Measurements from ENCODE around the gene TRAF5.
A peak's percentile ranks its signal among the peaks of the same experiment; 100 is the strongest.

The TRAF5 gene

GRCh38 chr1:211330282-211330936 lies 3.8 kb downstream of the TRAF5 start:
- Histone ChIP-seq H2AFZ (ENCODE audit: low read depth, low read length) (no peak overlapping the region), H4K8ac (ENCODE audit: low read length) (no peak overlapping the region), H3K27ac (ENCODE audit: low read length, poor library complexity, severe bottlenecking) (no peak overlapping the region), H3K18ac (ENCODE audit: low read depth in 1 of 2, low read length in 2 of 2) (no peak overlapping the region), H3K9me3 (ENCODE audit: control insufficient read depth, low read length) (no peaks in the 10 kb centered on the region), H4K91ac (ENCODE audit: low read length) (no peak overlapping the region), H2BK120ac (ENCODE audit: low read depth, low read length) (no peak overlapping the region), H2BK15ac (ENCODE audit: low read depth, poor library complexity, severe bottlenecking) (no peak overlapping the region), H3K23ac (ENCODE audit: low read length in 2 of 2) (no peak overlapping the region), H3K36me3 (ENCODE audit: control insufficient read depth in 1 of 2, insufficient read depth in 2 of 2, low read depth in 1 of 2, low read length in 2 of 2) (peaks cover 0 to 3% of the 10 kb centered on the region in 2 experiments), H3K79me1 (replicated peaks; ENCODE audit: low read length, poor library complexity, severe bottlenecking) (peaks cover 26% of the 10 kb centered on the region), H3K4me3 (ENCODE audit: insufficient read depth in 1 of 2, low read depth in 1 of 2, low read length in 2 of 2) (no peak overlapping the region), H3K4me2 (ENCODE audit: low read length, poor library complexity, severe bottlenecking) (no peak overlapping the region), H3K14ac (ENCODE audit: low read length in 2 of 2) (no peak overlapping the region), H3K27me3 (ENCODE audit: control insufficient read depth in 1 of 2, insufficient read depth in 1 of 2, low read length in 2 of 2) (peaks cover 0 to 21% of the 10 kb centered on the region in 2 experiments), H3K4ac (ENCODE audit: low read depth in 1 of 2, low read length in 2 of 2) (no peak overlapping the region), H2BK12ac (ENCODE audit: low read length in 2 of 2) (no peak overlapping the region), H3K9ac (ENCODE audit: low read length) (no peak overlapping the region), H2BK5ac (ENCODE audit: low read depth, low read length, poor library complexity, severe bottlenecking) (no peak overlapping the region), H2AK5ac (ENCODE audit: low read length, severe bottlenecking) (no peak overlapping the region), H3K4me1 (ENCODE audit: control insufficient read depth, insufficient read depth, low read depth, low read length) (peaks cover 14% of the 10 kb centered on the region)
- DNase-seq, result no peak
- 95% methylated on average over 8 of the region's 8 CpGs for WGBS

GRCh38 chr1:211331011-211331709 lies 4.5 kb downstream of the TRAF5 start:
- Histone ChIP-seq H2AFZ (ENCODE audit: low read depth, low read length) (no peak overlapping the region), H3K9ac (ENCODE audit: low read length) (no peak overlapping the region), H3K79me1 (replicated peaks; ENCODE audit: low read length, poor library complexity, severe bottlenecking) (peaks cover 30% of the 10 kb centered on the region), H3K27me3 (ENCODE audit: control insufficient read depth in 1 of 2, insufficient read depth in 1 of 2, low read length in 2 of 2) (peaks cover 0 to 25% of the 10 kb centered on the region in 2 experiments), H3K14ac (ENCODE audit: low read length in 2 of 2) (no peak overlapping the region), H2AK5ac (ENCODE audit: low read length, severe bottlenecking) (no peak overlapping the region), H2BK120ac (ENCODE audit: low read depth, low read length) (no peak overlapping the region), H3K4me2 (ENCODE audit: low read length, poor library complexity, severe bottlenecking) (no peak overlapping the region), H2BK15ac (ENCODE audit: low read depth, poor library complexity, severe bottlenecking) (no peak overlapping the region), H4K91ac (ENCODE audit: low read length) (no peak overlapping the region), H3K36me3 (ENCODE audit: control insufficient read depth in 1 of 2, insufficient read depth in 2 of 2, low read depth in 1 of 2, low read length in 2 of 2) (peaks cover 0 to 3% of the 10 kb centered on the region in 2 experiments), H3K27ac (ENCODE audit: low read length, poor library complexity, severe bottlenecking) (no peak overlapping the region), H3K4me1 (ENCODE audit: control insufficient read depth, insufficient read depth, low read depth, low read length) (peaks cover 16% of the 10 kb centered on the region), H3K4ac (ENCODE audit: low read depth in 1 of 2, low read length in 2 of 2) (no peak overlapping the region), H3K4me3 (ENCODE audit: insufficient read depth in 1 of 2, low read depth in 1 of 2, low read length in 2 of 2) (no peak overlapping the region), H4K8ac (ENCODE audit: low read length) (no peak overlapping the region), H2BK5ac (ENCODE audit: low read depth, low read length, poor library complexity, severe bottlenecking) (no peak overlapping the region), H2BK12ac (ENCODE audit: low read length in 2 of 2) (no peak overlapping the region), H3K18ac (ENCODE audit: low read depth in 1 of 2, low read length in 2 of 2) (no peak overlapping the region), H3K9me3 (ENCODE audit: control insufficient read depth, low read length) (no peaks in the 10 kb centered on the region), H3K23ac (ENCODE audit: low read length in 2 of 2) (no peak overlapping the region)
- no peak for DNase-seq
- WGBS, result 91% methylated on average over 3 of the region's 3 CpGs

- H2AK5ac ChIP-seq (ENCODE audit: low read length, severe bottlenecking), result no peak overlapping the region
- H3K23ac ChIP-seq (ENCODE audit: low read length in 2 of 2), result no peak overlapping the region
- H2AFZ ChIP-seq (ENCODE audit: low read depth, low read length), result no peak overlapping the region
- H2BK12ac ChIP-seq (ENCODE audit: low read length in 2 of 2), result no peak overlapping the region
- H3K4me3 ChIP-seq (ENCODE audit: insufficient read depth in 1 of 2, low read depth in 1 of 2, low read length in 2 of 2), result no peak overlapping the region
- H2BK5ac ChIP-seq (ENCODE audit: low read depth, low read length, poor library complexity, severe bottlenecking), result no peak overlapping the region
- H3K27me3 ChIP-seq (ENCODE audit: control insufficient read depth in 1 of 2, insufficient read depth in 1 of 2, low read length in 2 of 2), result peaks cover 0 to 25% of the 10 kb centered on the region in 2 experiments
- H4K8ac ChIP-seq (ENCODE audit: low read length), result no peak overlapping the region
- no peak overlapping the region for H4K91ac ChIP-seq (ENCODE audit: low read length)
- H3K9ac ChIP-seq (ENCODE audit: low read length), result no peak overlapping the region
- 97% methylated on average over 3 of the region's 3 CpGs for WGBS
- peaks cover 33% of the 10 kb centered on the region for H3K79me1 ChIP-seq (replicated peaks; ENCODE audit: low read length, poor library complexity, severe bottlenecking)
- no peak overlapping the region for H3K4me2 ChIP-seq (ENCODE audit: low read length, poor library complexity, severe bottlenecking)
- H3K4ac ChIP-seq (ENCODE audit: low read depth in 1 of 2, low read length in 2 of 2), result no peak overlapping the region
- H3K36me3 ChIP-seq (ENCODE audit: control insufficient read depth in 1 of 2, insufficient read depth in 2 of 2, low read depth in 1 of 2, low read length in 2 of 2), result peaks cover 0 to 3% of the 10 kb centered on the region in 2 experiments
- no peak overlapping the region for H3K14ac ChIP-seq (ENCODE audit: low read length in 2 of 2)
- H3K18ac ChIP-seq (ENCODE audit: low read depth in 1 of 2, low read length in 2 of 2), result no peak overlapping the region
- H2BK15ac ChIP-seq (ENCODE audit: low read depth, poor library complexity, severe bottlenecking), result no peak overlapping the region
- no peaks in the 10 kb centered on the region for H3K9me3 ChIP-seq (ENCODE audit: control insufficient read depth, low read length)
- no peak overlapping the region for H2BK120ac ChIP-seq (ENCODE audit: low read depth, low read length)
- H3K27ac ChIP-seq (ENCODE audit: low read length, poor library complexity, severe bottlenecking), result no peak overlapping the region
- H3K4me1 ChIP-seq (ENCODE audit: control insufficient read depth, insufficient read depth, low read depth, low read length), result peaks cover 16% of the 10 kb centered on the region
- DNase-seq, result no peak
These were observed 5.5 kb downstream of the TRAF5 start for GRCh38 chr1:211332036-211332616.

- Histone ChIP-seq H3K27me3 (ENCODE audit: control insufficient read depth in 1 of 2, insufficient read depth in 1 of 2, low read length in 2 of 2) (peaks cover 0 to 25% of the 10 kb centered on the region in 2 experiments), H2BK12ac (ENCODE audit: low read length in 2 of 2) (no peak overlapping the region), H3K4me2 (ENCODE audit: low read length, poor library complexity, severe bottlenecking) (no peak overlapping the region), H3K14ac (ENCODE audit: low read length in 2 of 2) (no peak overlapping the region), H3K36me3 (ENCODE audit: control insufficient read depth in 1 of 2, insufficient read depth in 2 of 2, low read depth in 1 of 2, low read length in 2 of 2) (peaks cover 0 to 3% of the 10 kb centered on the region in 2 experiments), H4K8ac (ENCODE audit: low read length) (no peak overlapping the region), H2AFZ (ENCODE audit: low read depth, low read length) (no peak overlapping the region), H3K23ac (ENCODE audit: low read length in 2 of 2) (no peak overlapping the region), H4K91ac (ENCODE audit: low read length) (no peak overlapping the region), H2BK5ac (ENCODE audit: low read depth, low read length, poor library complexity, severe bottlenecking) (no peak overlapping the region), H3K9ac (ENCODE audit: low read length) (no peak overlapping the region), H3K18ac (ENCODE audit: low read depth in 1 of 2, low read length in 2 of 2) (no peak overlapping the region), H2AK5ac (ENCODE audit: low read length, severe bottlenecking) (no peak overlapping the region), H3K4me3 (ENCODE audit: insufficient read depth in 1 of 2, low read depth in 1 of 2, low read length in 2 of 2) (no peak overlapping the region), H3K79me1 (replicated peaks; ENCODE audit: low read length, poor library complexity, severe bottlenecking) (peaks cover 39% of the 10 kb centered on the region), H2BK15ac (ENCODE audit: low read depth, poor library complexity, severe bottlenecking) (no peak overlapping the region), H3K27ac (ENCODE audit: low read length, poor library complexity, severe bottlenecking) (no peak overlapping the region), H3K4ac (ENCODE audit: low read depth in 1 of 2, low read length in 2 of 2) (no peak overlapping the region), H3K9me3 (ENCODE audit: control insufficient read depth, low read length) (no peaks in the 10 kb centered on the region), H2BK120ac (ENCODE audit: low read depth, low read length) (no peak overlapping the region), H3K4me1 (ENCODE audit: control insufficient read depth, insufficient read depth, low read depth, low read length) (peaks cover 16% of the 10 kb centered on the region)
- peak; percentile 47 for DNase-seq
- WGBS, result 93% methylated on average over 2 of the region's 2 CpGs
These were observed 6.2 kb downstream of the TRAF5 start for GRCh38 chr1:211332830-211333229.

Measured in mesenchymal stem cell (in vitro differentiated cells and primary cell).